AG04450 (cell line): ENCODE measurements around the gene BBS9. TPM values are rescaled to one million over a fixed set of nuclear protein-coding genes. Genes with fewer than 3 reads are reported as not detected.

Experiments used
- CTCF ChIA-PET: fragments of 300-600, 350-600 bp; formaldehyde crosslinking; extraction: SDS; loops from one replicate; lab custom pipeline; 2022; ENCODE audit warnings: antibody characterized with exemption, inconsistent platforms; lab: Charles Lee
- POLR2A ChIA-PET: fragments of 350-600 bp; formaldehyde crosslinking; extraction: SDS; loops from one replicate; lab custom pipeline; 2021; ENCODE audit warnings: antibody characterized with exemption, inconsistent platforms; lab: Yijun Ruan, JAX
- DNase-seq: peaks from one replicate; pipeline ENCODE4 v3.0.0-alpha.2; 2011; ENCODE audit warnings: low read depth, low spot score
- H3K27ac ChIP-seq: one replicate; pipeline ENCODE4 v1.5.1; 2012; ENCODE audit warnings: low read depth, low read length, control low read depth
- H3K27me3 ChIP-seq: one replicate; pipeline ENCODE4 v1.6.0; 2012; ENCODE audit warnings: low read length; ENCODE audit not compliant: control insufficient read depth, insufficient read depth
- H3K4me3 ChIP-seq: 2 replicates; pipeline ENCODE4 v1.5.1; 2011; ENCODE audit warnings: mild to moderate bottlenecking, low read depth, low read length, control low read depth
- H3K9me3 ChIP-seq: 2 replicates; pipeline ENCODE4 v1.5.1; 2012; ENCODE audit warnings: low read length; ENCODE audit not compliant: control insufficient read depth, insufficient read depth
- CTCF ChIP-seq: IDR thresholded peaks from 2 replicates; pipeline ENCODE4 v1.5.1; 2011; ENCODE audit warnings: low read depth, low read length, control low read depth, inconsistent platforms
- polyA plus RNA-seq: library from polyadenylated mRNA; depleted of rRNA; stranded (reverse); fragments of >200 nt; gene quantifications from 2 replicates; pipeline ENCODE4 v1.2.3, GENCODE V29; 2011

BBS9 gene
- polyA plus RNA-seq, 1 experiment = 15.6 TPM

- TF ChIP-seq CTCF = no peak
- H3K9me3 ChIP-seq = no peaks in the 10 kb centered on the region
- H3K27ac ChIP-seq = no peak overlapping the region
- no peak for DNase-seq
- no peak overlapping the region for H3K4me3 ChIP-seq
- POLR2A ChIA-PET = no interaction called here
- no peaks in the 10 kb centered on the region for H3K27me3 ChIP-seq
- CTCF ChIA-PET = interaction anchor here (0.6 to 2.7 kb wide), 13 partner anchors 8 to 1134 kb away, joined by 3 to 17 read pairs (median 4); partner anchors contain the start of gene BMPER
Observed at GRCh38 chr7:33186192-33186591, 56.8 kb downstream of the BBS9 start.

GRCh38 chr7:33190688-33191304 is 61.4 kb downstream of the BBS9 start:
- H3K9me3 ChIP-seq = no peaks in the 10 kb centered on the region
- H3K27ac ChIP-seq = no peak overlapping the region
- CTCF ChIA-PET = interaction anchor here (1.0 kb wide), 1 partner anchor 742 kb away, joined by 4 read pairs; no protein-coding TSS in a partner anchor
- POLR2A ChIA-PET = no interaction called here
- no peak for TF ChIP-seq CTCF
- no peaks in the 10 kb centered on the region for H3K27me3 ChIP-seq
- H3K4me3 ChIP-seq = no peak overlapping the region
- DNase-seq = no peak

GRCh38 chr7:33191340-33191739 is 62.0 kb downstream of the BBS9 start:
- H3K27me3 ChIP-seq = no peaks in the 10 kb centered on the region
- no peak overlapping the region for H3K4me3 ChIP-seq
- H3K27ac ChIP-seq = no peak overlapping the region
- ChIA-PET CTCF (no interaction called here), POLR2A (no interaction called here)
- no peak for DNase-seq
- no peak for TF ChIP-seq CTCF
- H3K9me3 ChIP-seq = no peaks in the 10 kb centered on the region

GRCh38 chr7:33192695-33193291 is 63.4 kb downstream of the BBS9 start:
- H3K27me3 ChIP-seq = no peaks in the 10 kb centered on the region
- no peaks in the 10 kb centered on the region for H3K9me3 ChIP-seq
- POLR2A ChIA-PET = no interaction called here
- no peak overlapping the region for H3K27ac ChIP-seq
- no peak for DNase-seq
- no peak for TF ChIP-seq CTCF
- CTCF ChIA-PET = no interaction called here
- H3K4me3 ChIP-seq = no peak overlapping the region

- DNase-seq = no peak
- H3K27ac ChIP-seq = no peak overlapping the region
- no peaks in the 10 kb centered on the region for H3K27me3 ChIP-seq
- ChIA-PET POLR2A (no interaction called here), CTCF (interaction anchor here (1.9 kb wide), 1 partner anchor 8 kb away, joined by 9 read pairs; no protein-coding TSS in a partner anchor)
- no peak overlapping the region for H3K4me3 ChIP-seq
- H3K9me3 ChIP-seq = no peaks in the 10 kb centered on the region
- TF ChIP-seq CTCF = no peak
Observed at GRCh38 chr7:33193308-33193864, 64.0 kb downstream of the BBS9 start.
